GM12874 (cell line): Measurements from ENCODE around the gene STK38.

Experiments
- TF ChIP-seq, protein P1 (sequence below): IDR thresholded peaks from 2 replicates; pipeline ENCODE4 v1.5.1; 2011; ENCODE audit warnings: low read depth, mild to moderate bottlenecking, control low read depth, low read length, moderate library complexity; ENCODE audit not compliant: insufficient read depth

The STK38 gene

DNA sequence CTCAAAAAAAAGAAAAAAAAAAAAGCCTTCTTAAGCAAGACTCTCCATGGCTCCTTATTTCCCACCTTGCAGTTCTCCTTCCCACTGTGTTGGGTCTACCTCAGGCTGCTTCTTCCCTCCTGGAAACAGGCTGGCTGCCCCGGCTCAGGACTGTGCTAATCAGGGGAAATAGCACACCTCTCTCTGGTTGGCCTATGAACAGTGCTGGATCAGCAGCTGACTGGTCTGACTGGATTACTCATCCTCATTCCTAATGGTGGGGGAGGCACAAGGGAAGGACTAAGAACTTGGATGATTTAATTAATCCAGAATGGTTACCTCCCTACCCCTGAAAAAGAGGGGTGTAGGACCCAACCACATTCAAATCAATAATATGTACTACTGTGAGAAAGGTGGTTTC is 43.0 kb upstream of the STK38 start:
- TF ChIP-seq, protein P1, sequence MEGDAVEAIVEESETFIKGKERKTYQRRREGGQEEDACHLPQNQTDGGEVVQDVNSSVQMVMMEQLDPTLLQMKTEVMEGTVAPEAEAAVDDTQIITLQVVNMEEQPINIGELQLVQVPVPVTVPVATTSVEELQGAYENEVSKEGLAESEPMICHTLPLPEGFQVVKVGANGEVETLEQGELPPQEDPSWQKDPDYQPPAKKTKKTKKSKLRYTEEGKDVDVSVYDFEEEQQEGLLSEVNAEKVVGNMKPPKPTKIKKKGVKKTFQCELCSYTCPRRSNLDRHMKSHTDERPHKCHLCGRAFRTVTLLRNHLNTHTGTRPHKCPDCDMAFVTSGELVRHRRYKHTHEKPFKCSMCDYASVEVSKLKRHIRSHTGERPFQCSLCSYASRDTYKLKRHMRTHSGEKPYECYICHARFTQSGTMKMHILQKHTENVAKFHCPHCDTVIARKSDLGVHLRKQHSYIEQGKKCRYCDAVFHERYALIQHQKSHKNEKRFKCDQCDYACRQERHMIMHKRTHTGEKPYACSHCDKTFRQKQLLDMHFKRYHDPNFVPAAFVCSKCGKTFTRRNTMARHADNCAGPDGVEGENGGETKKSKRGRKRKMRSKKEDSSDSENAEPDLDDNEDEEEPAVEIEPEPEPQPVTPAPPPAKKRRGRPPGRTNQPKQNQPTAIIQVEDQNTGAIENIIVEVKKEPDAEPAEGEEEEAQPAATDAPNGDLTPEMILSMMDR = no peak

DNA sequence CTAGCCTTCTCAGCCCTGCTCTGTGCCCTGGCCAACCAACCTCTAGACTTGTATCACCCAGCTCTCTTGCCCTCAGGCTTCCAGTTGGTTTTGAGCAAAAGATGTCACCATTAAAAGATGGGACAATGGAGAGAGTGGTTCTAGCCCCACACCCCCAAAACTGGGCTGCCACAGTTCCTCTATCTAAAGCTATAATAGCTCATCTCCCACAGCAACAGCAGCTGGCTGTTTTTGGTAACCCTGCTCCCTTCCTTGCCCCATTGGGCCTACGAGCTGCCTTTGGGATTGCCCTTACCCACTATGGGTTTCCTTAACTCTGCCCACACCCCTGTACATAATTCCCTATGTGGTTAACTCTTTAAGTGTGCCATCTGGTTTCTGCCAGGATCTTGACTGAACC is 39.3 kb upstream of the STK38 start:
- TF ChIP-seq, protein P1 = no peak

DNA sequence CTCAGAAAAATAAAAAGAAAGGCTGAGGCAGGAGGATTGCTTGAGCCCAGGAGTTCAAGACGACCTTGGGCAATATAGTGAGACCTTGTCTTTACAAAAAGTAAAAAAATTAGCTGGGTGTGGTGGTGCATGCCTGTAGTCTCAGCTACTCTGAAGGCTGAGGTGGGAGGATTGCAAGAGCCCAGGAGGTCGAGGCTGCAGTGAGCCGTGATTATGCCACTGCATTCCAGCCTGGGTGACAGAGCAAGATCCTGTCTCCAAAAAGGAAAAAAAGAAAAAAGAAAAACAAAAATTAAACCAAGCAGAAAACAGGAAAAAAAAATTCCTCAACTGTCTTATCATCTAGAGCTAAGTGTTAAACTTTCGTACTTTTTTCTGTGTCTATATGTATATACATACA is 34.4 kb upstream of the STK38 start:
- TF ChIP-seq, protein P1 = no peak

DNA sequence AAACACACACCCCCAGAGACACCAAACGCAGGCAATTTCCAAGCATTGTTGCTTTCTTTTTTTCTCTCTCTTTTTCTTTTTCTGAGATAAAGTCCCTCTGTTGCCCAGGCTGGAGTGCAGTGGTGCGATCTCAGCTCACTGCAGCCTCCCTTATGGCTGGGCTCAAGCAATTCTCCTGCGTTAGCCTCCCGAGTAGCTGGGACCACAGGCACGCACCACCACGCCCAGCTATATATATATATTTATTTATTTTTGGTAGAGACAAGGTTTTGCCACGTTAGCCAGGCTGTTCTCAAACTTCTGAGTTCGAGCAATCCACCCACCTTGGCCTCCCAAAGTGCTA is 32.9 kb upstream of the STK38 start:
- TF ChIP-seq, protein P1 = no peak

- TF ChIP-seq, protein P1 = no peak
Measured at GRCh38 chr6:36578431-36578830, 31.2 kb upstream of the STK38 start.

DNA sequence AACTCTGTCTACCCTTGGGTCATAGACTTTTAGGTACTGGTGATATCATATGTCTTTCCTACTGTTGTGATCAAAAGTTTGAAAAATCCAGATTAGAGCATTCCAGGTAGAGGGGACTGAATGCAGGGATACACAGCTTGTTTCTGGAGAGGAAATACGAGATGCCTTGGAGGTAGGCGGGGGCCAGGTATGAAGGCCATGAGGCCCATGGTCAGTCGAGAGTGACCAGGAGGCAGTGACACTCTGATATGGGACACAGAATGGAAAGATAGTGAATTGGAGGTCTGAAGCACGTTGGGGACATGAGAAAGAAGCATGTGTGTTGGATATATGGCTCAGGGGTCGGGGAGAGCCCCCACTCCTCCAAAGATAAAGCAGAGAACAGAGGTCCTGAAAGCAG is 30.8 kb upstream of the STK38 start:
- TF ChIP-seq, protein P1 = no peak

GRCh38 chr6:36577301-36577700 is 30.0 kb upstream of the STK38 start:
- TF ChIP-seq, protein P1 = no peak

GRCh38 chr6:36576578-36576977 is 29.3 kb upstream of the STK38 start:
- TF ChIP-seq, protein P1 = no peak
